HK-2 (cell line): ENCODE results near the gene IRAK2.
"Not testable (repeated sequence)": the region's sequence is repeated elsewhere in the genome, so short reads cannot be mapped to it uniquely, and the experiment has no call there.

Experiments
- DNase-seq: peaks from one replicate; pipeline ENCODE4 v3.0.0-alpha.2; 2018; ENCODE audit not compliant: unreplicated experiment

Gene IRAK2

GRCh38 chr3:10164546-10165393, at the start of gene IRAK2:
TSS of gene IRAK2 (plus strand) at chr3:10164919. CDS start at chr3:10164955, 36 bp downstream.
- DNase-seq: peak; percentile 69

- peak; percentile 88 for DNase-seq
Observed at GRCh38 chr3:10115326-10116137, 49.2 kb upstream of the IRAK2 start, which contains the start of gene BRK1. TSS of gene BRK1 (plus strand) at chr3:10115675. CDS start at chr3:10115702, 27 bp downstream.

GRCh38 chr3:10116138-10116460, 48.6 kb upstream of the IRAK2 start:
- DNase-seq: peak; percentile 27

- DNase-seq: no peak
Observed at GRCh38 chr3:10116928-10117327, 47.8 kb upstream of the IRAK2 start.

- no peak for DNase-seq
Observed at GRCh38 chr3:10119376-10119775, 45.3 kb upstream of the IRAK2 start.

- DNase-seq: no peak
Observed at GRCh38 chr3:10121064-10121463, 43.7 kb upstream of the IRAK2 start.

GRCh38 chr3:10122724-10123123, 42.0 kb upstream of the IRAK2 start:
- DNase-seq: no peak

- not testable (repeated sequence) for DNase-seq
Observed at GRCh38 chr3:10135872-10136271, 28.8 kb upstream of the IRAK2 start.

GRCh38 chr3:10136426-10137005, 28.2 kb upstream of the IRAK2 start:
- no peak for DNase-seq

- no peak for DNase-seq
Observed at GRCh38 chr3:10137178-10137577, 27.5 kb upstream of the IRAK2 start.

GRCh38 chr3:10140996-10141546, 23.6 kb upstream of the IRAK2 start:
- no peak for DNase-seq

GRCh38 chr3:10142707-10143560, 21.8 kb upstream of the IRAK2 start:
- DNase-seq: no peak

GRCh38 chr3:10145685-10146084, 19.0 kb upstream of the IRAK2 start:
- DNase-seq: no peak

GRCh38 chr3:10149226-10149625, 15.5 kb upstream of the IRAK2 start:
- no peak for DNase-seq

GRCh38 chr3:10150987-10151386, 13.7 kb upstream of the IRAK2 start:
- no peak for DNase-seq

- no peak for DNase-seq
Observed at GRCh38 chr3:10154335-10155122, 10.2 kb upstream of the IRAK2 start.

- no peak for DNase-seq
Observed at GRCh38 chr3:10155123-10155472, 9.6 kb upstream of the IRAK2 start.

GRCh38 chr3:10155658-10156057, 9.1 kb upstream of the IRAK2 start:
- DNase-seq: no peak

GRCh38 chr3:10157031-10157430, 7.7 kb upstream of the IRAK2 start:
- no peak for DNase-seq

- not testable (repeated sequence) for DNase-seq
Observed at GRCh38 chr3:10158555-10158954, 6.2 kb upstream of the IRAK2 start.

GRCh38 chr3:10160346-10160745, 4.4 kb upstream of the IRAK2 start:
- no peak for DNase-seq
